DOHH2 (cell line): ENCODE data around the gene GET4.

Source experiments
- H3F3A ChIP-seq: fragments of 200-600 bp; sonication (generic), shearing (Covaris generic); 2 replicates; pipeline ENCODE4 v1.6.0; 2016; ENCODE audit warnings: antibody characterized with exemption, mild to moderate bottlenecking; ENCODE audit not compliant: control insufficient read depth, insufficient read depth
- H3K27ac ChIP-seq: fragments of 200-600 bp; sonication (generic); 2 replicates; pipeline ENCODE4 v1.5.1; 2014; ENCODE audit warnings: low read depth, mild to moderate bottlenecking, low read length, moderate library complexity
- H3K27me3 ChIP-seq: fragments of 200-600 bp; sonication (generic); 2 replicates; pipeline ENCODE4 v1.6.1; 2014; ENCODE audit warnings: mild to moderate bottlenecking, low read length, mixed read lengths; ENCODE audit not compliant: control insufficient read depth
- H3K36me3 ChIP-seq: fragments of 200-600 bp; sonication (generic); 2 replicates; pipeline ENCODE4 v1.6.1; 2014; ENCODE audit warnings: mild to moderate bottlenecking, low read length, moderate library complexity, mixed read lengths; ENCODE audit not compliant: control insufficient read depth
- H3K4me1 ChIP-seq: fragments of 200-600 bp; sonication (generic); 2 replicates; pipeline ENCODE4 v1.6.1; 2014; ENCODE audit warnings: mild to moderate bottlenecking, low read length, mixed read lengths; ENCODE audit not compliant: control insufficient read depth
- H3K4me2 ChIP-seq: fragments of 200-600 bp; sonication (generic); 2 replicates; pipeline ENCODE4 v1.6.0; 2014; ENCODE audit warnings: mild to moderate bottlenecking, low read length, moderate library complexity
- H3K4me3 ChIP-seq: fragments of 200-600 bp; sonication (generic); 2 replicates; pipeline ENCODE4 v1.5.1; 2014; ENCODE audit warnings: mild to moderate bottlenecking, low read length, mixed read lengths
- H3K79me2 ChIP-seq: fragments of 200-600 bp; sonication (generic); 2 replicates; pipeline ENCODE4 v1.6.1; 2014; ENCODE audit warnings: mild to moderate bottlenecking, low read length, mixed read lengths; ENCODE audit not compliant: control insufficient read depth
- H3K9me2 ChIP-seq: fragments of 200-600 bp; sonication (generic); replicated peaks from 2 replicates; pipeline ENCODE4 v1.6.1; 2014; ENCODE audit warnings: mild to moderate bottlenecking, low read length, mixed read lengths; ENCODE audit not compliant: control insufficient read depth
- H3K9me3 ChIP-seq: fragments of 200-600 bp; sonication (generic); 2 replicates; pipeline ENCODE4 v1.6.1; 2014; ENCODE audit warnings: antibody characterized with exemption, low read length, mixed read lengths; ENCODE audit not compliant: control insufficient read depth, insufficient read depth
- H4K20me1 ChIP-seq: fragments of 200-600 bp; sonication (generic); 2 replicates; pipeline ENCODE4 v1.6.0; 2014; ENCODE audit warnings: low read depth, mild to moderate bottlenecking, antibody characterized with exemption, low read length, moderate library complexity; ENCODE audit not compliant: control insufficient read depth, insufficient read depth
- CTCF ChIP-seq: fragments of 200-600 bp; sonication (generic); IDR thresholded peaks from one replicate; pipeline ENCODE4 v1.5.1; 2014; ENCODE audit warnings: antibody characterized with exemption, mild to moderate bottlenecking, low read depth, low read length; ENCODE audit not compliant: poor library complexity, severe bottlenecking
- EZH2phosphoT487 ChIP-seq: fragments of 200-600 bp; sonication (generic); IDR thresholded peaks from 2 replicates; pipeline ENCODE4 v1.6.1; 2017; ENCODE audit warnings: borderline replicate concordance, mild to moderate bottlenecking, antibody characterized with exemption, low read length, moderate library complexity, mixed read lengths

GET4 gene

GRCh38 chr7:881441-882234 lies 5.3 kb downstream of the GET4 start:
- H3K79me2 ChIP-seq: peaks cover 99% of the 10 kb centered on the region
- H4K20me1 ChIP-seq: peaks cover 23% of the 10 kb centered on the region
- no peaks in the 10 kb centered on the region for H3K9me3 ChIP-seq

GRCh38 chr7:882336-883035 lies 6.1 kb downstream of the GET4 start:
- TF ChIP-seq EZH2phosphoT487: no peak
- H3K4me1 ChIP-seq: peaks cover 18% of the 10 kb centered on the region
- peaks cover 100% of the 10 kb centered on the region for H3K79me2 ChIP-seq
- no peak overlapping the region for H3K4me3 ChIP-seq
- peaks cover 39% of the 10 kb centered on the region for H3K36me3 ChIP-seq
- H4K20me1 ChIP-seq: peaks cover 23% of the 10 kb centered on the region
- H3K9me2 ChIP-seq: no peaks in the 10 kb centered on the region
- H3K9me3 ChIP-seq: no peaks in the 10 kb centered on the region
- no peak overlapping the region for H3K27ac ChIP-seq
- no peaks in the 10 kb centered on the region for H3K27me3 ChIP-seq
- no peaks in the 10 kb centered on the region for H3F3A ChIP-seq
- no peak overlapping the region for H3K4me2 ChIP-seq

More at GRCh38 chr7:881441-882234, 5.3 kb downstream of the GET4 start:
- no peak overlapping the region for H3K4me3 ChIP-seq
- no peak overlapping the region for H3K4me2 ChIP-seq
- H3K4me1 ChIP-seq: peaks cover 18% of the 10 kb centered on the region
- no peaks in the 10 kb centered on the region for H3F3A ChIP-seq
- no peak overlapping the region for H3K27ac ChIP-seq
- no peaks in the 10 kb centered on the region for H3K9me2 ChIP-seq
- no peaks in the 10 kb centered on the region for H3K27me3 ChIP-seq
- no peak for TF ChIP-seq EZH2phosphoT487
- TF ChIP-seq CTCF: no peak
- peaks cover 30% of the 10 kb centered on the region for H3K36me3 ChIP-seq

DNA sequence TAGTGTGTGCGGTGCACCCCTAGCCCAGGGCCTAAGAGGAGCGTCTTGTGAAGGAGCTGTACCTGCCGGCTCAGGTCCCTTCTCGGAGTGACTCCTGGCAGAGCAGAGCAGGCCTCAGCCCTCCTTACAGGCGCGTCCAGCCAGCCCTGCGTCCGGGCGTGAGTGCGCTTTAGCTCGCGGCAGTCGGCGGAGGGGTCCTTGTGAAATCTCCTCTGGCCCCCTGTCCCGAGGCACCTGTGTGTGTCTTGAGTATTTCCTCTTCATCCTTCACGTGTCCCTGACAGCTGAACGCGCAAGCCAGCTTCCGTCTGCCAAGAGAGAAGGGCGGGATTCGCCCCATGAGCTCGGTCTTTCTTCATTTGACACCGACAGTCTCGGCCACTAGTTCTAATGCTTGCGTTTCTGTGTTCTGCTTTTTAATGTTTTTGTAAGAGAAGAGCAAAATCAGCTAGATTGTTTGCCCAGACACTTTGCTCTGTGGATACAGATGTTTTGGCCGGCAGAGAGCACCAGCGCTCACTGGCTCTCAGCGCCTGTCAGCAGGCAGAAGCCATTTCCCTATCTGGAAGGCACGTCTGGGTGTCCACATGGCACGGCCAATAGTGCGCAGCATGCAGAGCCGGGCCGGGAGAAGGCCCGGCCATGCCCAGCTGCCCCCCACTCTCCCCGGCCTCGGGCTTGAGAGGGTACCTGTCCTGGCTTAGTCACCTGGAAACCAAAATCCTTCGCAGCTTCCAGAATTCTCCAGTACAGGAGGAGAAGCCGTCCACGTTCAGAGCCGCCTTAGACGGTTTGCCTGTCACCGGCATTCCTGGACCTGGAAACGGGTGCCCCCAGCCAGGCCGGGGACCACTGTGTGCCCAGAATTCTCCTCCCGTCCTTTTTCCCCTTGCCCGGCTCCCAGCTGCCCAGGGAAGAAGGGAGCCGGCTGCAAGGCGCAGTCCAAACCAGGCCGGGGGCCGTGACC lies 7.0 kb downstream of the GET4 start:
- H3K4me3 ChIP-seq: no peak overlapping the region
- no peaks in the 10 kb centered on the region for H3K9me2 ChIP-seq
- no peaks in the 10 kb centered on the region for H3K9me3 ChIP-seq
- peaks cover 13% of the 10 kb centered on the region for H3K4me1 ChIP-seq
- H3K79me2 ChIP-seq: peaks cover 100% of the 10 kb centered on the region
- TF ChIP-seq CTCF (no peak), EZH2phosphoT487 (no peak)
- peaks cover 43% of the 10 kb centered on the region for H3K36me3 ChIP-seq
- H3K4me2 ChIP-seq: no peak overlapping the region
- H4K20me1 ChIP-seq: peaks cover 17% of the 10 kb centered on the region
- no peak overlapping the region for H3K27ac ChIP-seq
- no peaks in the 10 kb centered on the region for H3K27me3 ChIP-seq
- no peaks in the 10 kb centered on the region for H3F3A ChIP-seq
